GM12801 (cell line): Measurements from ENCODE around the gene TMEM52.

Experiments
- TF ChIP-seq, protein P1 (sequence below): IDR thresholded peaks from one replicate; pipeline ENCODE4 v1.5.1; 2011; ENCODE audit warnings: control low read depth; ENCODE audit not compliant: insufficient read length; ENCODE audit errors: extremely low read depth

The TMEM52 gene

DNA sequence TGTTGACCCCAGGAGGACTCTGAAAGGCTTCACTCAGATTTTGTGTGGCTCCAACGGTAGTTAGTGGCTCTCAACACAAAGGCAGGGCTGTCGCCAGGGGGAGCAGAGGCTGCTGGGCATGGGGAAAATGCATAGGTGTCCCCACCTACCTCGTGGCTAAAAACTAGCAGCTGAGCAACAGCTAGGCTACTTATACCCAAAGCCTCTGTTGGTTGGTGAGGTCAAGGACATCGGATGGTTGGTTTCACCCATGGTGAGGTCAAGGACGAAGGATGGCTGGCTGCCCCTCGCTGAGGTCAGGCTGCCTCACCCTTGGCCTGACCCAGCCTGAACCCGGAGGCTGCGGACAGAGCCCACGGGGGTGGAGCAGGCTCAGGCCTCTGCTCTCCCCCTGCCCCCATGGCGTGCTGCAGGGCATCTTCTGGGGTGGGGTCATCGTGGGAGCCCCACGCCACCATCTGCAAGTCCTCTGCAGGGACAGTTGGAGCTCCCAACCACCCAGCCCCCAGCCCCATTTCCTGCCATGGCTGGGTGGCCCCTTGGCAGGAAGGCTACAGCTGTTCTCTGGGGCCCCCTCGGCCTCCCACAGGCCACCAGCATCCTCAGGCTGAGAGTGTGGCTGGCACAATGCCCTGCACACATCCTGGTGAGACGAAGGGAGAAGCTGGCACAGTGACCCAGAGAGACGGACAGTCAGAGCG is 19.7 kb downstream of the TMEM52 start:
- TF ChIP-seq, protein P1, sequence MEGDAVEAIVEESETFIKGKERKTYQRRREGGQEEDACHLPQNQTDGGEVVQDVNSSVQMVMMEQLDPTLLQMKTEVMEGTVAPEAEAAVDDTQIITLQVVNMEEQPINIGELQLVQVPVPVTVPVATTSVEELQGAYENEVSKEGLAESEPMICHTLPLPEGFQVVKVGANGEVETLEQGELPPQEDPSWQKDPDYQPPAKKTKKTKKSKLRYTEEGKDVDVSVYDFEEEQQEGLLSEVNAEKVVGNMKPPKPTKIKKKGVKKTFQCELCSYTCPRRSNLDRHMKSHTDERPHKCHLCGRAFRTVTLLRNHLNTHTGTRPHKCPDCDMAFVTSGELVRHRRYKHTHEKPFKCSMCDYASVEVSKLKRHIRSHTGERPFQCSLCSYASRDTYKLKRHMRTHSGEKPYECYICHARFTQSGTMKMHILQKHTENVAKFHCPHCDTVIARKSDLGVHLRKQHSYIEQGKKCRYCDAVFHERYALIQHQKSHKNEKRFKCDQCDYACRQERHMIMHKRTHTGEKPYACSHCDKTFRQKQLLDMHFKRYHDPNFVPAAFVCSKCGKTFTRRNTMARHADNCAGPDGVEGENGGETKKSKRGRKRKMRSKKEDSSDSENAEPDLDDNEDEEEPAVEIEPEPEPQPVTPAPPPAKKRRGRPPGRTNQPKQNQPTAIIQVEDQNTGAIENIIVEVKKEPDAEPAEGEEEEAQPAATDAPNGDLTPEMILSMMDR = no peak

DNA sequence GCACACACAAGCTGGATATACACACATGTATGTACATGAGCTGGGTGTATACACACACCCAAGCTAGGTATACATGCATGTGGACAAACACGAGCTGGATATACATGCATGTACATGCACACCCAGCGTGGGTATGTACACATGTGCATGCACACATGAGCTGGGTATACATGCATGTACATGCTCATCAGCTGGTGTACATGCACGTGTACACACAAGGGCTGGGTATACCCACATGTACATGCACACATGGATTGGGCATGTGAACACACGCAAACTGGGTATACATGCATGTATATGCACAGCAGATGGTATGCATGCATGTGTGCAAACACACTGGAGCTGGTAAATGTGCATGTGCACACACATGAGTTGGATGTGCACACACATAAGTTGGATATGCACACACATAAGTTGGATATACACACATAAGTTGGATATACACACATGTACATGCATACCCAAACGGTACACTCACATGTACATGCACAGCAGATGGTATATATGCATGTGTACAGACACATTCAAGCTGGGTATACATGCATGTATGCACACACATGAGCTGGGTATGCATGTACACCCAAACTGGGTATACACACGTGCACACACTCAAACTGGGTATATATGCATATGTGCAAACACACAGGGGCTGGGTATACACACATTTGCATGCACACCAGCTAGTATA is 20.7 kb downstream of the TMEM52 start:
- TF ChIP-seq, protein P1 = no peak

DNA sequence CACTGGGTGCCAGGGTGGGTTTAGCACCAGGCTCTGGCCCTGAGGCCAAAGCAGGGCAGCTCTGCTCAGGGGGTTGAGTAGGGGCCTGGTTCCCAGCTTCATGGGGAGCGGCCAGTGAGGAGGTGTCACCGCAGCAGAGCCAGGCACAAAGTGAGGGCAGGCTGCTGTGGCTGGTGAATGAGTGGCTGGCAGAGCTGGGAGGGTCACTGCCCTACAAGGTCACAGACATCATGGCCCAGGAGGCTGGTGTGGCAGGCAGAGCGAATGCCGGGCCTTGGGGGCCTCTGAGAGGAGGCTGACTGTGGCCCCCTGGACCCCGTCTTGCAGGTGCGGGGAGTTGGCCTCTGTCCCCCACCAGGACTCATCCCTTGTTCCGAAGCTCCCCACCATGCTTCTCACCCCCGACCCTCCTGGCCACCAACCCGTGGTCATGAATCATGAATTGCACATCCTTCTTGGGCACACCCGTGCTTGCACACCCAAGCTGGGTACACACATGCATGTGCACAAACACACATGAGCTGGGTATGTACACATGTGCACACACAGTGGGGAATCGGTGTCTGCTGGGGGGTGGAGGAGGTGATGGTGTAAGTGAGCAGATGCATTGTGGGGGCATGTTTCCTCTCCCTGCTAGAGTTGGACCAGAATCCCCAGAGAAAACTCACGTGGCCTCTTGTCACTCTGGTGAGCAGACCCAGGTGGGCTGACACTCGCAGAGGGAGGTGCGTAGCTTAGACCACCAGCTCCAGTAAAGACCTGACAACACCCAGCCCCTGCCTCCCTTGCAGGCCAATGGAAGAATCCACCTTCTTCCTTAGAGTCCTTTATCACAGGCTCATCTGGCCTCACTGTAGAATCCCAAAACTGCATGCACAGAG is 23.4 kb downstream of the TMEM52 start:
- TF ChIP-seq, protein P1 = no peak

DNA sequence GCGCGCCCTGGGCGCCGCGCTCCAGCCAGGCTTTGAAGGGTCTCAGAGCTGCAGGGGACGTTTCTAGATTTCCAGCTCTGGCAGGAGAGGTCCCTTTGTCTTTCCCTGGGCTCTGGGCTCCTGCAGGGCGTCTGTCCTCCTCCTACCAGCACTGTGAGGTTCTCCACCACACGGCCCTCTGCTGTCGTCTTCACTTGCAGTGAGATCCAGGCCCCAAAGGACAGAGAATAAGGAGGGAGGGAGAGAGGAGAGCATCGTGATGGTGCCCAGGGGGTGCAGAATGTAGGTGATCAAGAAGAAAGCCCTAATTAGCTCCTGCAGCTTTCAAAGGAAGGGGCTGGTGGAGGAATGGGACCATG is 24.0 kb downstream of the TMEM52 start:
- TF ChIP-seq, protein P1 = no peak

DNA sequence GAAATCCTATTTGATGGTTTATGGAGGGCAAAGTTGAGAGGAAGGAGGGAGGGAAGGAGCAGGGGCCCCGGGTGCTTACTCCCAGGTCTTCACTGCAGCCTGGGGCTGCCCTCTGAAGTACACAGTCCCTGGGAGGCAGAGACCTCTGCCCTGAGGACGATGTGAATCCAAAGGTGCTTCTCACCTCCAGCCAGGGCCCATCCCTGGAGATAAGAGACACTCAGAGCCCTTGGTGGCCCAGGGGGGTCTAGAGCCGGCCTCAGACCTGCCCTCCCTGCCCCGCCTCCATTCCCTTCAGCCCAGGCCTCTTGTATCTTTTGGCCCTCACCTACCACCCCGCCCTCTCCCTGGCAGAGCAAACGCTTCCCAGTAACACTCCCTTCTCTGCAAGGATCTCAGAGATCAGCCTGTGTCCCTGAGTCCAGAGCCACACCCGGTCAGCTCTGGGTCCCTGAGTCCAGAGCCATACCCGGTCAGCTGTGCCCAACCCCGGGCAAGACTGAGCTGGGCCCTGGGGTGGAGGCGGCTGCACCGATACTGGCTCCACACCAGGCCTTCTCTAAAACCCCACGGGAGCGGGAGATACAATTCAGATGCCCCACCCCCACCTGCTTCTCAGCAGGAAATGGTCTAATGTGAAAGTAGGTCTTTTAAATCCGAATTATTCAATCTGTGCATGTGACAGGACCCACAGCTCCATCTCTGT is 24.6 kb downstream of the TMEM52 start:
- TF ChIP-seq, protein P1 = no peak

DNA sequence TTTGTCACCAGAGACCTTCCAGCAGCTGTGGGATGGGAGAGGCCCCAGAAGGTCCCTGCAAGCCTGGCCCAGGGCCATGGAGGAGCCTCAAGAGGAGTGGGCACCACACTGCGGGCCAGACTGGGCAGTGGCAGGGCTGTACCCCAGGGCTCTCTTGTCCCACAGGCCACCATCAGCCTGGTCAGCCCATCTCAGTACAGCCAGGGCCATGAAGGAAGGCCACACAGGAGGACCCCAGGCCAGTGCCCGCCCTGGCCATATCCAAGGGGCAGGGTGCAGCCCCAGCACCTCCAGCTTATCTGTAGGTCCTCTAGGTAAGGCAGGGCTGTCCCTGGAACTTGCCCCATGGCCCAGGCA is 25.1 kb downstream of the TMEM52 start:
- TF ChIP-seq, protein P1 = no peak
